Mesendoderm (in vitro differentiated cells): ENCODE results near the gene PDE6H.

Source experiments
- DNase-seq: peaks from one replicate; pipeline ENCODE4 v3.0.0; 2013
- H2AK5ac ChIP-seq: 2 replicates; pipeline ENCODE4 v1.6.1; 2013; ENCODE audit warnings: low read length, inconsistent platforms
- H2BK120ac ChIP-seq: 2 replicates; pipeline ENCODE4 v1.6.1; 2013; ENCODE audit warnings: low read depth, mild to moderate bottlenecking, low read length, moderate library complexity, mixed read lengths
- H2BK15ac ChIP-seq: replicated peaks from 2 replicates; pipeline ENCODE4 v1.6.1; 2013; ENCODE audit warnings: low read depth, mild to moderate bottlenecking, moderate library complexity
- H2BK5ac ChIP-seq: 2 replicates; pipeline ENCODE4 v1.6.1; 2013; ENCODE audit warnings: low read length, inconsistent platforms
- H3K18ac ChIP-seq: 2 replicates; pipeline ENCODE4 v1.6.1; 2013; ENCODE audit warnings: mild to moderate bottlenecking, low read length, mixed read lengths
- H3K23ac ChIP-seq: one replicate; pipeline ENCODE4 v1.6.1; 2013; ENCODE audit warnings: low read length
- H3K27ac ChIP-seq: 2 replicates; pipeline ENCODE4 v1.5.1; 2013; ENCODE audit warnings: low read depth, mild to moderate bottlenecking, inconsistent platforms, low read length, moderate library complexity
- H3K27me3 ChIP-seq: 2 replicates; pipeline ENCODE4 v1.6.1; 2013; ENCODE audit warnings: low read length, control low read depth, mild to moderate bottlenecking, inconsistent platforms; ENCODE audit not compliant: insufficient read depth, poor library complexity
- H3K36me3 ChIP-seq: 2 replicates; pipeline ENCODE4 v1.6.1; 2013; ENCODE audit warnings: low read length, inconsistent platforms; ENCODE audit not compliant: control insufficient read depth, insufficient read depth
- H3K4ac ChIP-seq: one replicate; pipeline ENCODE4 v1.6.1; 2013; ENCODE audit warnings: low read depth, mild to moderate bottlenecking, low read length, moderate library complexity
- H3K4me1 ChIP-seq: 2 replicates; pipeline ENCODE4 v1.6.1; 2013; ENCODE audit warnings: low read depth, low read length, inconsistent platforms; ENCODE audit not compliant: control insufficient read depth
- H3K4me2 ChIP-seq: 2 replicates; pipeline ENCODE4 v1.6.1; 2013; ENCODE audit warnings: low read length
- H3K4me3 ChIP-seq: 2 replicates; pipeline ENCODE4 v1.5.1; 2013; ENCODE audit warnings: mild to moderate bottlenecking, low read length
- H3K56ac ChIP-seq: one replicate; pipeline ENCODE4 v1.6.1; 2013; ENCODE audit warnings: low read length
- H3K79me1 ChIP-seq: 2 replicates; pipeline ENCODE4 v1.6.1; 2013; ENCODE audit warnings: low read length, inconsistent platforms
- H3K79me2 ChIP-seq: 2 replicates; pipeline ENCODE4 v1.6.1; 2013; ENCODE audit warnings: mild to moderate bottlenecking, low read length; ENCODE audit not compliant: control insufficient read depth, insufficient read depth
- H3K9ac ChIP-seq: 2 replicates; pipeline ENCODE4 v1.6.1; 2013; ENCODE audit warnings: low read length, inconsistent platforms
- H4K5ac ChIP-seq: one replicate; pipeline ENCODE4 v1.6.1; 2013; ENCODE audit warnings: low read length
- H4K8ac ChIP-seq: one replicate; pipeline ENCODE4 v1.6.1; 2013; ENCODE audit warnings: low read depth, mild to moderate bottlenecking, control low read depth, low read length, moderate library complexity
- WGBS: extraction: QIAGEN DNeasy Blood & Tissue Kit; methylation state at CpG from one replicate; pipeline ENCODE4 v1.1.7; 2013; ENCODE audit warnings: low lambda C conversion rate, missing lambda C conversion rate; ENCODE audit not compliant: insufficient coverage; ENCODE audit errors: extremely low coverage; 5-methylcytosine and 5-hydroxymethylcytosine counted together

PDE6H gene

GRCh38 chr12:14976658-14977057 is 3.8 kb downstream of the PDE6H start:
- DNase-seq: no peak
- no peak overlapping the region for H2BK5ac ChIP-seq
- H2BK15ac ChIP-seq: no peak overlapping the region
- no peak overlapping the region for H3K56ac ChIP-seq
- H4K5ac ChIP-seq: no peak overlapping the region
- no peak overlapping the region for H3K4me2 ChIP-seq
- no CpG with 5 or more reads among the region's 3 CpGs for WGBS
- no peaks in the 10 kb centered on the region for H3K36me3 ChIP-seq
- H3K27ac ChIP-seq: no peak overlapping the region
- no peaks in the 10 kb centered on the region for H3K27me3 ChIP-seq
- no peak overlapping the region for H3K9ac ChIP-seq
- no peak overlapping the region for H4K8ac ChIP-seq
- no peak overlapping the region for H3K4ac ChIP-seq
- no peak overlapping the region for H3K18ac ChIP-seq
- H3K79me2 ChIP-seq: no peaks in the 10 kb centered on the region
- no peak overlapping the region for H2BK120ac ChIP-seq
- no peaks in the 10 kb centered on the region for H3K79me1 ChIP-seq
- no peaks in the 10 kb centered on the region for H3K4me1 ChIP-seq
- no peak overlapping the region for H2AK5ac ChIP-seq
- no peak overlapping the region for H3K4me3 ChIP-seq
- H3K23ac ChIP-seq: no peak overlapping the region

DNA sequence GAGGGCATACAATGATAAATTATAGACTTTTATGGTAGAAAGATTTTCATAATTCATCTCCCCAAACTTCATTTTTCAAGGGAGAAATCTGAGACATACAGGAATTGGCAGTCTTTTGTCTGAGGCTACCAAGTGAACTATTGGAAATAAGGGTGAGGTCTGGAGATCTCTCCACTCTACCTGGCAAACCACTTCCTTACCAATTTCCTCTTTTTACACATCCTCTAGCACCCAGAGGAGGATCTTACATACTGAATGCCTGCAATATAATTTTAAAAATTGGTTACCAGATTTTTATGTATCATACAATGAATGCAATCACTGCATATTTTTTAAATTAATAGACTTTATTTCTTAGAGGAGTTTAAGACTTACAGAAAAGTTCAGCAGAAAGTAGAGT is 6.6 kb downstream of the PDE6H start:
- no peak overlapping the region for H3K4ac ChIP-seq
- H3K4me2 ChIP-seq: no peak overlapping the region
- H3K79me1 ChIP-seq: no peaks in the 10 kb centered on the region
- no peak overlapping the region for H3K23ac ChIP-seq
- H4K5ac ChIP-seq: no peak overlapping the region
- no peak overlapping the region for H3K27ac ChIP-seq
- H3K9ac ChIP-seq: no peak overlapping the region
- H2BK5ac ChIP-seq: no peak overlapping the region
- H3K4me1 ChIP-seq: no peaks in the 10 kb centered on the region
- H4K8ac ChIP-seq: no peak overlapping the region
- no peaks in the 10 kb centered on the region for H3K36me3 ChIP-seq
- DNase-seq: no peak
- no peaks in the 10 kb centered on the region for H3K27me3 ChIP-seq
- no peak overlapping the region for H3K56ac ChIP-seq
- no peak overlapping the region for H2AK5ac ChIP-seq
- H2BK15ac ChIP-seq: no peak overlapping the region
- no peak overlapping the region for H3K4me3 ChIP-seq
- no peaks in the 10 kb centered on the region for H3K79me2 ChIP-seq
- H2BK120ac ChIP-seq: no peak overlapping the region
- H3K18ac ChIP-seq: no peak overlapping the region

DNA sequence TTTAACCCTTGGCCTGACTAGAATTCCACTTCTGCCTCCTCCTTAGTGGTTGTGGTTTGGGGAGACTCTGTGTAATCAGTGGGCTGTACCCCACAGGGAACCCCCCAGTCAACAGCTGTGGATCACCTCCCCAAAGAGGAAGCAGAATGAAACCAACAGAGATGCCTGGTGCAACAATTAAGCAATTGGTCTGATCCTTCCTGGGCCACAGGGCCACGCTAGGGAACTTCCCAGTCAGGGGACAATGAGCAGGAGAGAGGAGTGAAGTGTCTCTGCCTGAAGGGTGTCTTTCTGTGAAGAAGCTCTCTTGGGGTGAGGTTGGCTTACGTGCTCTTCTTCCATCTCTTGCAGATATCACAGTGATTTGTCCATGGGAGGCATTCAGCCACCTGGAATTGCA is 8.2 kb downstream of the PDE6H start:
- Histone ChIP-seq H3K4me2 (no peak overlapping the region), H4K5ac (no peak overlapping the region), H2AK5ac (no peak overlapping the region), H3K56ac (no peak overlapping the region), H3K18ac (no peak overlapping the region), H2BK15ac (no peak overlapping the region), H3K4me3 (no peak overlapping the region), H3K27me3 (no peaks in the 10 kb centered on the region), H3K9ac (no peak overlapping the region), H3K36me3 (no peaks in the 10 kb centered on the region), H4K8ac (no peak overlapping the region), H3K4me1 (no peaks in the 10 kb centered on the region), H3K4ac (no peak overlapping the region), H3K79me2 (no peaks in the 10 kb centered on the region), H2BK5ac (no peak overlapping the region), H3K27ac (no peak overlapping the region), H3K79me1 (no peaks in the 10 kb centered on the region), H2BK120ac (no peak overlapping the region), H3K23ac (no peak overlapping the region)
- no CpG with 5 or more reads among the region's 2 CpGs for WGBS
- DNase-seq: no peak

GRCh38 chr12:14982562-14982961 is 9.7 kb downstream of the PDE6H start:
- no peak for DNase-seq
- no peak overlapping the region for H2BK15ac ChIP-seq
- no peaks in the 10 kb centered on the region for H3K27me3 ChIP-seq
- no peak overlapping the region for H2BK120ac ChIP-seq
- no peaks in the 10 kb centered on the region for H3K79me2 ChIP-seq
- no peaks in the 10 kb centered on the region for H3K36me3 ChIP-seq
- no peak overlapping the region for H3K23ac ChIP-seq
- no peak overlapping the region for H3K18ac ChIP-seq
- H3K4ac ChIP-seq: no peak overlapping the region
- H3K4me1 ChIP-seq: no peaks in the 10 kb centered on the region
- no peak overlapping the region for H2BK5ac ChIP-seq
- WGBS: no CpG with 5 or more reads among the region's 1 CpG
- H4K8ac ChIP-seq: no peak overlapping the region
- no peak overlapping the region for H3K4me3 ChIP-seq
- H3K4me2 ChIP-seq: no peak overlapping the region
- H3K79me1 ChIP-seq: no peaks in the 10 kb centered on the region
- no peak overlapping the region for H3K56ac ChIP-seq
- no peak overlapping the region for H3K27ac ChIP-seq
- no peak overlapping the region for H4K5ac ChIP-seq
- no peak overlapping the region for H3K9ac ChIP-seq
- H2AK5ac ChIP-seq: no peak overlapping the region

DNA sequence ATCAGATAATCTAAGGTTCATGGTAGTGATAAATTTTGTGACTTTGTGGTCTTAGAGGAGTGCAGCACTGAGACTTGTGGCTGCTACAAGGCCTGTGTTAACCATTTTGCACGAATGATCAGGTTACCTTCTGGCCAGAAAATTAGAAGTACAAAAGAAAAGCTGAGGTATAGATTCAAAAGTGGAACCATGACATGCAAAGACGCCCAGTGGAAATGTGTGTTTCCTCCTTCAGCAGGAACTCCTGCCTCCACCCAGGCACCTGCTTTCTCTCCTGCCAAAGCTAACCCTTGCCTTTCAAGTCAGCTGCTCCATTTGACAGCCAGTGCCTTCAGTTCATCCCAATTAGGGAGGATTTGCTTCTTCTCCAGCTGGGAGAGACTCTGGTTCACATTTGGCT is 10.1 kb downstream of the PDE6H start:
- H3K4me3 ChIP-seq: no peak overlapping the region

GRCh38 chr12:14984036-14984435 is 11.2 kb downstream of the PDE6H start:
- Histone ChIP-seq H2AK5ac (no peak overlapping the region), H3K23ac (no peak overlapping the region), H2BK120ac (no peak overlapping the region), H4K8ac (no peak overlapping the region), H3K27me3 (no peaks in the 10 kb centered on the region), H3K18ac (no peak overlapping the region), H2BK15ac (no peak overlapping the region), H3K56ac (no peak overlapping the region), H3K4me3 (no peak overlapping the region), H3K9ac (no peak overlapping the region), H2BK5ac (no peak overlapping the region), H3K79me2 (no peaks in the 10 kb centered on the region), H4K5ac (no peak overlapping the region), H3K36me3 (no peaks in the 10 kb centered on the region), H3K27ac (no peak overlapping the region), H3K4ac (no peak overlapping the region), H3K4me1 (no peaks in the 10 kb centered on the region), H3K4me2 (no peak overlapping the region), H3K79me1 (no peaks in the 10 kb centered on the region)
- no CpG with 5 or more reads among the region's 1 CpG for WGBS
- DNase-seq: no peak

More for the DNA sequence above, 10.1 kb downstream of the PDE6H start:
- no peak overlapping the region for H2BK120ac ChIP-seq
- H2BK5ac ChIP-seq: no peak overlapping the region
- no peak overlapping the region for H3K9ac ChIP-seq
- H4K5ac ChIP-seq: no peak overlapping the region
- H3K4ac ChIP-seq: no peak overlapping the region
- no peak overlapping the region for H4K8ac ChIP-seq
- no peak overlapping the region for H3K18ac ChIP-seq
- no peak overlapping the region for H2BK15ac ChIP-seq
- no CpG with 5 or more reads among the region's 2 CpGs for WGBS
- no peak overlapping the region for H2AK5ac ChIP-seq
- no peaks in the 10 kb centered on the region for H3K79me1 ChIP-seq
- no peaks in the 10 kb centered on the region for H3K36me3 ChIP-seq
- no peaks in the 10 kb centered on the region for H3K79me2 ChIP-seq
- no peak for DNase-seq
- no peak overlapping the region for H3K56ac ChIP-seq
- H3K27me3 ChIP-seq: no peaks in the 10 kb centered on the region
- H3K4me1 ChIP-seq: no peaks in the 10 kb centered on the region
- H3K4me2 ChIP-seq: no peak overlapping the region
- H3K23ac ChIP-seq: no peak overlapping the region
- no peak overlapping the region for H3K27ac ChIP-seq
